ENCODE data around the gene GNB5.

The GNB5 gene

GRCh38 chr15:52139599-52140462 lies 51.4 kb downstream of the GNB5 start:
- DNase-seq = peak; percentile 67

- DNase-seq = no peak
These were observed 53.5 kb downstream of the GNB5 start for GRCh38 chr15:52137432-52138357.

GRCh38 chr15:52136442-52136980 lies 54.7 kb downstream of the GNB5 start:
- DNase-seq = no peak

GRCh38 chr15:52134502-52135144 lies 56.6 kb downstream of the GNB5 start:
- no peak for DNase-seq

GRCh38 chr15:52133510-52134220 lies 57.5 kb downstream of the GNB5 start:
- no peak for DNase-seq

- no peak for DNase-seq
These were observed 59.1 kb downstream of the GNB5 start for GRCh38 chr15:52132066-52132465.

- DNase-seq = no peak
These were observed 62.6 kb downstream of the GNB5 start for GRCh38 chr15:52128568-52128967.

- DNase-seq = peak; percentile 64
These were observed 66.8 kb downstream of the GNB5 start for GRCh38 chr15:52124270-52124880.

- DNase-seq = no peak
These were observed 69.3 kb downstream of the GNB5 start for GRCh38 chr15:52121896-52122295.

- no peak for DNase-seq
These were observed 70.2 kb downstream of the GNB5 start for GRCh38 chr15:52121006-52121405.

GRCh38 chr15:52120488-52120887 lies 70.7 kb downstream of the GNB5 start:
- no peak for DNase-seq

GRCh38 chr15:52118969-52119749 lies 72.0 kb downstream of the GNB5 start:
- no peak for DNase-seq

- no peak for DNase-seq
These were observed 73.6 kb downstream of the GNB5 start for GRCh38 chr15:52117549-52117948.

GRCh38 chr15:52115598-52116427 lies 75.4 kb downstream of the GNB5 start:
- DNase-seq = no peak

GRCh38 chr15:52114261-52115055 lies 76.7 kb downstream of the GNB5 start:
- DNase-seq = no peak

GRCh38 chr15:52113708-52114107 lies 77.5 kb downstream of the GNB5 start:
- no peak for DNase-seq

GRCh38 chr15:52113235-52113634 lies 78.0 kb downstream of the GNB5 start:
- DNase-seq = peak; percentile 15

- no peak for DNase-seq
These were observed 78.9 kb downstream of the GNB5 start for GRCh38 chr15:52112203-52112750.

All from fibroblast of skin of right biceps (primary cell).